Measurements from ENCODE around the gene NWD2.

NWD2 gene

GRCh38 chr4:37450911-37451310 lies 206.4 kb downstream of the NWD2 start:
- H3K4me3 ChIP-seq (ENCODE audit: low read length): no peak overlapping the region
- TF ChIP-seq ZNF274 (IDR thresholded peaks at IDR 0.05; ENCODE audit: low read depth, low read length): no peak

GRCh38 chr4:37451656-37452055 lies 207.1 kb downstream of the NWD2 start:
- TF ChIP-seq ZNF274 (IDR thresholded peaks at IDR 0.05; ENCODE audit: low read depth, low read length): no peak
- no peak overlapping the region for H3K4me3 ChIP-seq (ENCODE audit: low read length)

- no peak for TF ChIP-seq ZNF274 (IDR thresholded peaks at IDR 0.05; ENCODE audit: low read depth, low read length)
- no peak overlapping the region for H3K4me3 ChIP-seq (ENCODE audit: low read length)
These were observed 208.4 kb downstream of the NWD2 start for GRCh38 chr4:37452952-37453280.

GRCh38 chr4:37453281-37453998 lies 208.9 kb downstream of the NWD2 start:
- no peak for TF ChIP-seq ZNF274 (IDR thresholded peaks at IDR 0.05; ENCODE audit: low read depth, low read length)
- H3K4me3 ChIP-seq (ENCODE audit: low read length): peak overlapping the region; percentile 11; the same call in 1 of the 2 replicates

GRCh38 chr4:37453999-37454800 lies 209.7 kb downstream of the NWD2 start:
- no peak for TF ChIP-seq ZNF274 (IDR thresholded peaks at IDR 0.05; ENCODE audit: low read depth, low read length)
- H3K4me3 ChIP-seq (ENCODE audit: low read length): peak overlapping the region; percentile 11; the same call in 1 of the 2 replicates

- no peak for TF ChIP-seq ZNF274 (IDR thresholded peaks at IDR 0.05; ENCODE audit: low read depth, low read length)
- no peak overlapping the region for H3K4me3 ChIP-seq (ENCODE audit: low read length)
These were observed 211.0 kb downstream of the NWD2 start for GRCh38 chr4:37455301-37456131.

GRCh38 chr4:37461801-37462200 lies 217.3 kb downstream of the NWD2 start:
- no peak for TF ChIP-seq ZNF274 (IDR thresholded peaks at IDR 0.05; ENCODE audit: low read depth, low read length)

GRCh38 chr4:37463033-37463856 lies 218.7 kb downstream of the NWD2 start:
- H3K4me3 ChIP-seq (ENCODE audit: low read length): no peak overlapping the region
- no peak for TF ChIP-seq ZNF274 (IDR thresholded peaks at IDR 0.05; ENCODE audit: low read depth, low read length)

More at GRCh38 chr4:37461801-37462200, 217.3 kb downstream of the NWD2 start:
- no peak overlapping the region for H3K4me3 ChIP-seq (ENCODE audit: low read length)

GRCh38 chr4:37464373-37465128 lies 220.0 kb downstream of the NWD2 start:
- no peak overlapping the region for H3K4me3 ChIP-seq (ENCODE audit: low read length)
- no peak for TF ChIP-seq ZNF274 (IDR thresholded peaks at IDR 0.05; ENCODE audit: low read depth, low read length)

- no peak overlapping the region for H3K4me3 ChIP-seq (ENCODE audit: low read length)
- no peak for TF ChIP-seq ZNF274 (IDR thresholded peaks at IDR 0.05; ENCODE audit: low read depth, low read length)
These were observed 220.8 kb downstream of the NWD2 start for GRCh38 chr4:37465296-37465695.

- H3K4me3 ChIP-seq (ENCODE audit: low read length): no peak overlapping the region
- TF ChIP-seq ZNF274 (IDR thresholded peaks at IDR 0.05; ENCODE audit: low read depth, low read length): no peak
These were observed 221.3 kb downstream of the NWD2 start for GRCh38 chr4:37465845-37466244.

- TF ChIP-seq ZNF274 (IDR thresholded peaks at IDR 0.05; ENCODE audit: low read depth, low read length): no peak
- H3K4me3 ChIP-seq (ENCODE audit: low read length): no peak overlapping the region
These were observed 222.7 kb downstream of the NWD2 start for GRCh38 chr4:37467223-37467622.

- no peak overlapping the region for H3K4me3 ChIP-seq (ENCODE audit: low read length)
- no peak for TF ChIP-seq ZNF274 (IDR thresholded peaks at IDR 0.05; ENCODE audit: low read depth, low read length)
These were observed 223.3 kb downstream of the NWD2 start for GRCh38 chr4:37467824-37468223.
